Stomach smooth muscle (tissue), 2 donors: ENCODE results near the gene CAVIN1.
A peak's percentile ranks its signal among the peaks of the same experiment; 100 is the strongest.
"Not testable (repeated sequence)": the region's sequence is repeated elsewhere in the genome, so short reads cannot be mapped to it uniquely, and the experiment has no call there.

ENCODE experiments used
- H3K27ac ChIP-seq: one replicate; pipeline ENCODE4 v1.7.0; 2013; ENCODE audit warnings: mild to moderate bottlenecking, low read length, inconsistent platforms
- H3K27me3 ChIP-seq, 2 donors: one replicate each; pipeline ENCODE4 v1.7.0; 2013; ENCODE audit warnings: low read length in 2 of 2; ENCODE audit not compliant: insufficient read depth in 2 of 2, control insufficient read depth in 1 of 2
- H3K36me3 ChIP-seq, 2 donors: one replicate each; pipeline ENCODE4 v1.7.0; 2013; ENCODE audit warnings: low read length in 2 of 2; ENCODE audit not compliant: control insufficient read depth in 2 of 2, insufficient read depth in 2 of 2
- H3K4me1 ChIP-seq: one replicate; pipeline ENCODE4 v1.7.0; 2013; ENCODE audit warnings: low read length; ENCODE audit not compliant: control insufficient read depth, insufficient read depth
- H3K4me3 ChIP-seq, 2 donors: one replicate each; pipeline ENCODE4 v1.7.0; 2013; ENCODE audit warnings: low read length in 2 of 2
- H3K9ac ChIP-seq, 2 donors: one replicate each; pipeline ENCODE4 v1.7.0; 2013; ENCODE audit warnings: low read length in 2 of 2, mild to moderate bottlenecking in 1 of 2
- H3K9me3 ChIP-seq, 2 donors: one replicate each; pipeline ENCODE4 v1.7.0; 2013; ENCODE audit warnings: low read length in 2 of 2; ENCODE audit not compliant: control insufficient read depth in 2 of 2
- donor health status: healthy.
- donor health status: Pancreatic carcinoma.

The CAVIN1 gene

GRCh38 chr17:42454987-42455386 lies 31.9 kb upstream of the CAVIN1 start:
- not testable (repeated sequence) for H3K27ac ChIP-seq, H3K36me3 ChIP-seq, H3K4me3 ChIP-seq, H3K9me3 ChIP-seq, H3K27me3 ChIP-seq, H3K9ac ChIP-seq, H3K4me1 ChIP-seq

GRCh38 chr17:42453439-42453838 lies 30.4 kb upstream of the CAVIN1 start:
- H3K4me1 ChIP-seq = no peaks in the 10 kb centered on the region

GRCh38 chr17:42451270-42451669 lies 28.2 kb upstream of the CAVIN1 start:
- H3K9ac ChIP-seq, H3K9me3 ChIP-seq, H3K4me1 ChIP-seq, H3K4me3 ChIP-seq, H3K27ac ChIP-seq, H3K36me3 ChIP-seq, H3K27me3 ChIP-seq: not testable (repeated sequence)

More at GRCh38 chr17:42453439-42453838, 30.4 kb upstream of the CAVIN1 start:
- H3K36me3 ChIP-seq = no peaks in the 10 kb centered on the region
- H3K4me3 ChIP-seq = no peak overlapping the region
- no peaks in the 10 kb centered on the region for H3K27me3 ChIP-seq
- no peak overlapping the region for H3K9ac ChIP-seq
- H3K27ac ChIP-seq = no peak overlapping the region
- no peaks in the 10 kb centered on the region for H3K9me3 ChIP-seq

GRCh38 chr17:42449838-42450237 lies 26.8 kb upstream of the CAVIN1 start:
- H3K27me3 ChIP-seq, H3K27ac ChIP-seq, H3K9ac ChIP-seq, H3K36me3 ChIP-seq, H3K4me1 ChIP-seq, H3K4me3 ChIP-seq, H3K9me3 ChIP-seq: not testable (repeated sequence)

GRCh38 chr17:42449176-42449575 lies 26.1 kb upstream of the CAVIN1 start:
- not testable (repeated sequence) for H3K36me3 ChIP-seq, H3K27me3 ChIP-seq, H3K9ac ChIP-seq, H3K4me3 ChIP-seq, H3K9me3 ChIP-seq, H3K4me1 ChIP-seq, H3K27ac ChIP-seq

GRCh38 chr17:42442196-42442565 lies 19.1 kb upstream of the CAVIN1 start:
- H3K9ac ChIP-seq = no peak overlapping the region
- no peak overlapping the region for H3K4me3 ChIP-seq
- H3K9me3 ChIP-seq = no peaks in the 10 kb centered on the region
- H3K36me3 ChIP-seq = no peaks in the 10 kb centered on the region
- H3K4me1 ChIP-seq = no peaks in the 10 kb centered on the region
- no peak overlapping the region for H3K27ac ChIP-seq
- no peaks in the 10 kb centered on the region for H3K27me3 ChIP-seq

- Histone ChIP-seq H3K9me3 (no peaks in the 10 kb centered on the region), H3K4me1 (no peaks in the 10 kb centered on the region), H3K9ac (no peak overlapping the region), H3K27ac (no peak overlapping the region), H3K27me3 (no peaks in the 10 kb centered on the region), H3K36me3 (no peaks in the 10 kb centered on the region), H3K4me3 (no peak overlapping the region)
Measured at GRCh38 chr17:42441371-42442195, 18.5 kb upstream of the CAVIN1 start.

GRCh38 chr17:42438600-42439567 lies 15.8 kb upstream of the CAVIN1 start:
- Histone ChIP-seq H3K4me3 (no peak overlapping the region), H3K27ac (no peak overlapping the region)

GRCh38 chr17:42436391-42436790 lies 13.3 kb upstream of the CAVIN1 start:
- no peaks in the 10 kb centered on the region for H3K27me3 ChIP-seq
- no peaks in the 10 kb centered on the region for H3K4me1 ChIP-seq
- peak overlapping the region; percentile 37 for H3K27ac ChIP-seq
- H3K4me3 ChIP-seq = no peak overlapping the region
- H3K36me3 ChIP-seq = no peaks in the 10 kb centered on the region
- H3K9me3 ChIP-seq = no peaks in the 10 kb centered on the region
- H3K9ac ChIP-seq = no peak overlapping the region

More at GRCh38 chr17:42438600-42439567, 15.8 kb upstream of the CAVIN1 start:
- H3K36me3 ChIP-seq = no peaks in the 10 kb centered on the region
- no peaks in the 10 kb centered on the region for H3K4me1 ChIP-seq
- no peak overlapping the region for H3K9ac ChIP-seq
- H3K9me3 ChIP-seq = no peaks in the 10 kb centered on the region
- H3K27me3 ChIP-seq = no peaks in the 10 kb centered on the region

- no peaks in the 10 kb centered on the region for H3K36me3 ChIP-seq
- H3K4me1 ChIP-seq = peaks cover 8% of the 10 kb centered on the region
- no peaks in the 10 kb centered on the region for H3K27me3 ChIP-seq
- no peak overlapping the region for H3K27ac ChIP-seq
- no peaks in the 10 kb centered on the region for H3K9me3 ChIP-seq
- H3K4me3 ChIP-seq = no peak overlapping the region
- no peak overlapping the region for H3K9ac ChIP-seq
Measured at GRCh38 chr17:42431758-42432161, 8.7 kb upstream of the CAVIN1 start.
